Transverse colon (tissue), 4 donors: ENCODE data around the gene PTPRJ. TPM values are rescaled to one million over a fixed set of nuclear protein-coding genes. Genes with fewer than 3 reads are reported as not detected.

Source experiments
- DNase-seq: peaks from one replicate; pipeline ENCODE4 v3.0.0-alpha.2; 2019
- H3K27ac ChIP-seq, 4 donors: fragments of 200-600 bp; sonication (generic); 2 replicates each; pipeline ENCODE4 v1.5.1; 2016 to 2018; ENCODE audit warnings: inconsistent platforms in 4 of 4
- H3K27me3 ChIP-seq: fragments of 200-600 bp; sonication (generic); 2 replicates; pipeline ENCODE4 v1.5.1; 2017; ENCODE audit warnings: inconsistent platforms
- H3K36me3 ChIP-seq, 4 donors: fragments of 200-600 bp; sonication (generic); 2 replicates each; pipeline ENCODE4 v1.5.1; 2017 to 2019; ENCODE audit warnings: inconsistent platforms in 4 of 4
- H3K4me1 ChIP-seq, 4 donors: fragments of 200-600 bp; sonication (generic); 2 replicates each; pipeline ENCODE4 v1.5.1; 2017 to 2020; ENCODE audit warnings: inconsistent platforms in 4 of 4
- H3K4me3 ChIP-seq, 4 donors: fragments of 200-600 bp; sonication (generic); 1 replicate in 1 of 4; 2 replicates in 3 of 4; pipeline versions ENCODE4 v1.5.1 to v1.6.1; 2017 to 2019; ENCODE audit warnings: inconsistent platforms in 4 of 4
- H3K9me3 ChIP-seq, 2 donors: fragments of 200-600 bp; sonication (generic); 2 replicates each; pipeline ENCODE4 v1.5.1; 2017 to 2019; ENCODE audit warnings: inconsistent platforms in 2 of 2
- CTCF ChIP-seq, 5 experiments: fragments of 200-600 bp in 3 of 5; fragments of 450-650 bp in 2 of 5; sonication (generic) in 3 of 5; IDR thresholded peaks; 1 replicate in 2 of 5; 2 replicates in 3 of 5; pipeline ENCODE4 v1.5.1; 2016 to 2017; ENCODE audit warnings: antibody characterized with exemption in 5 of 5, inconsistent platforms in 3 of 5, mild to moderate bottlenecking in 2 of 5, moderate library complexity in 1 of 5
- EP300 ChIP-seq: sonication (generic); formaldehyde crosslinking; IDR thresholded peaks from one replicate; pipeline ENCODE4 v1.6.1; 2017; ENCODE audit warnings: antibody characterized with exemption, low read depth
- POLR2A ChIP-seq: fragments of 450-650 bp; IDR thresholded peaks from one replicate; pipeline ENCODE4 v1.6.1; 2016; ENCODE audit warnings: antibody characterized with exemption, mild to moderate bottlenecking, moderate library complexity
- POLR2AphosphoS5 ChIP-seq, 3 donors: sonication (generic); formaldehyde crosslinking; IDR thresholded peaks; one replicate each; pipeline ENCODE4 v1.6.1; 2016; ENCODE audit warnings: antibody characterized with exemption in 3 of 3
- WGBS, 2 donors: methylation state at CpG; one replicate each; pipeline ENCODE4 v1.1.5; 2018; ENCODE audit warnings: low coverage in 1 of 2; 5-methylcytosine and 5-hydroxymethylcytosine counted together
- in situ Hi-C, 4 donors: fragments of 200-750 bp; cut with MboI; loops; one replicate each; pipeline versions ENCODE4 v1.15.0 to v1.15.1; 2017; ENCODE audit warnings: low sequenced_read_pairs in 3 of 4, low pct_ligation_motif_present in 1 of 4, low pct_unique_long_range_greater_than_20kb in 1 of 4
- intact Hi-C: fragments of 100-400 bp; cut with DNase I; formaldehyde crosslinking; loops from one replicate; pipeline ENCODE4 v1.15.1; 2023; ENCODE audit warnings: low total_unique reads
- total RNA-seq, 4 donors: library from RNA; depleted of rRNA; stranded (reverse); fragments of >200 nt; gene quantifications; one replicate each; pipeline ENCODE4 v1.1.0, GENCODE V29; 2016

The PTPRJ gene
- total RNA-seq, 4 donors from 2014 or later = 25.3 to 40.8 (median 31.7) TPM

- Histone ChIP-seq H3K36me3 (peaks cover 0 to 11% (median 3%) of the 10 kb centered on the region in 4 donors), H3K4me1 (no peaks in the 10 kb centered on the region), H3K27me3 (no peaks in the 10 kb centered on the region), H3K9me3 (peaks cover 4% of the 10 kb centered on the region in 2 donors), H3K4me3 (no peak overlapping the region), H3K27ac (no peak overlapping the region)
- in situ Hi-C loops = no loop called here
- 88 to 90% methylated on average over 3 of the region's 3 CpGs for whole genome bisulfite sequencing, 2 donors
- DNase-seq = no peak
- intact Hi-C loops = no loop called here
- TF ChIP-seq EP300 (no peak), POLR2AphosphoS5 (IDR thresholded peaks at IDR 0.05) (no peak), POLR2A (no peak), CTCF (IDR thresholded peaks at IDR 0.05) (no peak)
Measured at GRCh38 chr11:48154151-48154550, 173.8 kb downstream of the PTPRJ start.

GRCh38 chr11:48161951-48162884, 181.9 kb downstream of the PTPRJ start:
- TF ChIP-seq POLR2AphosphoS5 (IDR thresholded peaks at IDR 0.05) (no peak), EP300 (no peak), CTCF (IDR thresholded peaks at IDR 0.05) (no peak), POLR2A (no peak)
- no peaks in the 10 kb centered on the region for H3K9me3 ChIP-seq
- H3K4me1 ChIP-seq = no peaks in the 10 kb centered on the region
- H3K4me3 ChIP-seq = no peak overlapping the region
- intact Hi-C loops (no loop called here), in situ Hi-C loops (no loop called here)
- 75 to 88% methylated on average over 5 to 6 of the region's 6 CpGs for WGBS, 2 donors
- peaks cover 0 to 14% (median 2%) of the 10 kb centered on the region in 4 donors for H3K36me3 ChIP-seq
- H3K27me3 ChIP-seq = no peaks in the 10 kb centered on the region
- no peak overlapping the region for H3K27ac ChIP-seq
- DNase-seq = no peak

DNA sequence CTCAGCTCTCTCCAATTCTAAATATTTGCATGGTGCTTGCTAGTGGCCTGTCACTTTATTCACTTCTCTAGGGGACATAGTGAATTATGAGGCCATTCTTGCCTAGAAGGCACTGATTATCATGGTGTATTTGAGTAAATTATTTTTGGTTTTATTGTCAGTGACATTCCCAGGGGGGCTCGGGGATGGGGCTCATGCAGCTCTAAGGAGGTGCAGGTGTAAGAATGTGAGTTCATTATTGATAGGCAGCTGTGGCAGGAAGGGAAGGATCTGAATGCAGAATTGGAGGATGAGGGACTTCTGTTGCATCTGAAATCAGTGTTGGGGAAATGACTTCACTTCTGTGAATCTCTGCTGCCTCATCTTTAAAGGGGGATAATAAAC, 182.5 kb downstream of the PTPRJ start:
- DNase-seq = no peak
- intact Hi-C loops = no loop called here
- Histone ChIP-seq H3K9me3 (no peaks in the 10 kb centered on the region), H3K4me3 (no peak overlapping the region), H3K4me1 (no peaks in the 10 kb centered on the region), H3K27ac (no peak overlapping the region), H3K36me3 (peaks cover 0 to 14% (median 2%) of the 10 kb centered on the region in 4 donors), H3K27me3 (no peaks in the 10 kb centered on the region)
- in situ Hi-C loops = no loop called here
- WGBS, 2 donors = 69 to 86% methylated on average over 1 of the region's 1 CpG
- no peak for TF ChIP-seq POLR2AphosphoS5 (IDR thresholded peaks at IDR 0.05)
- TF ChIP-seq CTCF (IDR thresholded peaks at IDR 0.05) = no peak
- no peak for TF ChIP-seq EP300
- no peak for TF ChIP-seq POLR2A

DNA sequence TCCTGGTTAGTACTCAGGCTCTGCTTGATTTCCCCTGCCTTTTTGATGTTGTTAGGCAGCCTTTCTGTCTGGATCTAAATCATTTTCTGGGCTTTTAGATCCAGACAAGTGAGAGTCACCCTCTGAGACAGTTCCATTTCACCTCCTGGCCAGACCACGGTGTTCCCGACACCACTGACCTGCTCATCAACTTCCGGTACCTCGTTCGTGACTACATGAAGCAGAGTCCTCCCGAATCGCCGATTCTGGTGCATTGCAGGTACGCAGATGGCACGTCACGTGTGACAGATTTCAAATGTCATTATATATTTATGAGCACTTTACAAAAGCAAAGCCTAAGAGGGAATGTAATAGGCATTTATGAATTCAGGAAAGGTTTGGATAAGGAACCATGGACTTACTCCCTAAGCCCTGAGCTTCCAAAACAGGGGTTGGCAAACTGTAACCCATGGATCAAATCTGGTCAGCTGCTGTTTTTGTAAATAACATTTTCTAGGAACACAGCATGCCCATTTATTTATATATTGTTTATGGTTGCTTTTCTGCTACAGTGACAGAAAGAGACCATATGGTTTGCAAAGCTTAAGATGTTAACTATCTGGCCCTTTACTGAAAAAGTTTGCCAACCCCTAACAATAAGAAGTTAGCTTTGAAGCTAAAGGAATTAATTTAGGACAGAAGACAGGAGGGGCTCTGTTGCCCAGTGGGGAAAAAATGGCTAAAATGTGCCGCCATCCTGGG, 183.2 kb downstream of the PTPRJ start:
- no peak for DNase-seq
- 90 to 91% methylated on average over 11 to 12 of the region's 12 CpGs for WGBS, 2 donors
- in situ Hi-C loops = no loop called here
- no peaks in the 10 kb centered on the region for H3K27me3 ChIP-seq
- no peak overlapping the region for H3K27ac ChIP-seq
- TF ChIP-seq POLR2A = no peak
- no peak for TF ChIP-seq EP300
- TF ChIP-seq POLR2AphosphoS5 (IDR thresholded peaks at IDR 0.05) = no peak
- no peak for TF ChIP-seq CTCF (IDR thresholded peaks at IDR 0.05)
- no peak overlapping the region for H3K4me3 ChIP-seq
- H3K36me3 ChIP-seq = peaks cover 0 to 14% (median 2%) of the 10 kb centered on the region in 4 donors
- intact Hi-C loops = no loop called here
- no peaks in the 10 kb centered on the region for H3K4me1 ChIP-seq
- H3K9me3 ChIP-seq = no peaks in the 10 kb centered on the region
